Measurements from ENCODE around the gene UGT2A1. TPM values are rescaled to one million over a fixed set of nuclear protein-coding genes. Genes with fewer than 3 reads are reported as not detected.

The UGT2A1 gene
- polyA plus RNA-seq, 1 experiment: not detected

- POLR2A ChIA-PET: no interaction called here
- no peaks in the 10 kb centered on the region for H3K27me3 ChIP-seq (ENCODE audit: control insufficient read depth, insufficient read depth, low read length)
- DNase-seq (ENCODE audit: low read depth, low spot score): no peak
- TF ChIP-seq CTCF (IDR thresholded peaks at IDR 0.05; ENCODE audit: low read depth, low read length): no peak
- H3K4me3 ChIP-seq (ENCODE audit: low read depth, low read length): no peak overlapping the region
- CTCF ChIA-PET: no interaction called here
- H3K27ac ChIP-seq (ENCODE audit: low read depth, low read length): no peak overlapping the region
- peaks cover 7% of the 10 kb centered on the region; the same call in 1 of the 2 replicates for H3K9me3 ChIP-seq (ENCODE audit: control insufficient read depth, insufficient read depth, low read length)
Observed at GRCh38 chr4:69577245-69577644, 75.8 kb downstream of the UGT2A1 start.

DNA sequence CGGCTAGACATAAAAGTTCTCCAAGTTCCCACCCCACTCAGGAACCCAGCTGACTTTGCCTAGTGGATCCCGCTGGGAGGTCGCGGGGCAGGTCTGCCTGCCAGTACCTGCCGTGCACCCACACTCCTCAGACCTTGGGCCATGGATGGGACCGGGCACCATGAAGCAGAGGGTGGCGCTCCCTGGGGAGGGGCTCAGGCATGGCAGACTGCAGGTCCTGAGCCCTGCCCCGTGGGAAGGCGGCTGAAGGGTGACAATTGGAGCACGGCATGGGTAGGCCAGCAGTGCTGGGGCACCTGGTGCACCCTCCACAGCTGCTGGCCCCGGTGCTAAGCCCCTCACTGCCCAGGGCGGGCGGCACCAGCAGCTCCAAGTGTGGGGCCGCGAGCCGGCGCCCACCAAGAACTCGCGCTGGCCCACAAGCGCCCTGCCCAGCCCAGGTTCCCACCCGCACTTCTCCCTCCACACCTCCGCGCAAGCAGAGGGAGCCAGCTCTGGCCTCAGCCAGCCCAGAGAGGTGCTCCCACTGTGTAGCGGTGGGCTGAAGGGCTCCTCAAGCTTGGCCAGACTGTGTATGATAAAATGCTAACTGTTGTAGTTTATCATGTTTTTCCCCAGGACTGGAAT, 76.7 kb downstream of the UGT2A1 start:
- ChIA-PET CTCF (no interaction called here), POLR2A (no interaction called here)
- DNase-seq (ENCODE audit: low read depth, low spot score): no peak
- Histone ChIP-seq H3K9me3 (ENCODE audit: control insufficient read depth, insufficient read depth, low read length) (peaks cover 7% of the 10 kb centered on the region; the same call in 1 of the 2 replicates), H3K27me3 (ENCODE audit: control insufficient read depth, insufficient read depth, low read length) (no peaks in the 10 kb centered on the region), H3K27ac (ENCODE audit: low read depth, low read length) (no peak overlapping the region), H3K4me3 (ENCODE audit: low read depth, low read length) (no peak overlapping the region)
- TF ChIP-seq CTCF (IDR thresholded peaks at IDR 0.05; ENCODE audit: low read depth, low read length): no peak

- no peaks in the 10 kb centered on the region for H3K27me3 ChIP-seq (ENCODE audit: control insufficient read depth, insufficient read depth, low read length)
- H3K27ac ChIP-seq (ENCODE audit: low read depth, low read length): no peak overlapping the region
- TF ChIP-seq CTCF (IDR thresholded peaks at IDR 0.05; ENCODE audit: low read depth, low read length): no peak
- DNase-seq (ENCODE audit: low read depth, low spot score): no peak
- H3K9me3 ChIP-seq (ENCODE audit: control insufficient read depth, insufficient read depth, low read length): no peaks in the 10 kb centered on the region
- ChIA-PET CTCF (no interaction called here), POLR2A (no interaction called here)
- H3K4me3 ChIP-seq (ENCODE audit: low read depth, low read length): no peak overlapping the region
Observed at GRCh38 chr4:69568787-69569186, 84.3 kb downstream of the UGT2A1 start.

DNA sequence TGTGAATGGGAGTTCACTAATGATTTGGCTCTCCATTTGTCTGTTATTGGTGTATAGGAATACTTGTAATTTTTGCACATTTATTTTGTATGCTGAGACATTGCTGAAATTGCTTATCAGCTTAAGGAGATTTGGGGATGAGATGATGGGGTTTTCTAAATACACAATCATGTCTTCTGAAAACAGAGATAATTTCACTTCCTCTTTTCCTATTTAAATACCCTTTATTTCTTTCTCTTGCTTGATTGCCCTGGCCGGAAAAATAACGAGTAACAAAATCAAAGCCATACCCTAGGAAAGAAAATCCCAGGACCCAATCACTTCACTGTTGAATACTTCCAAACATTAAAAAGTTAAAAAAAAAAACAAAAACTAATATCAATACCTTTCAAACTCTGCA, 89.6 kb downstream of the UGT2A1 start:
- no peak for TF ChIP-seq CTCF (IDR thresholded peaks at IDR 0.05; ENCODE audit: low read depth, low read length)
- POLR2A ChIA-PET: no interaction called here
- DNase-seq (ENCODE audit: low read depth, low spot score): no peak
- Histone ChIP-seq H3K9me3 (ENCODE audit: control insufficient read depth, insufficient read depth, low read length) (no peaks in the 10 kb centered on the region), H3K4me3 (ENCODE audit: low read depth, low read length) (no peak overlapping the region), H3K27ac (ENCODE audit: low read depth, low read length) (no peak overlapping the region), H3K27me3 (ENCODE audit: control insufficient read depth, insufficient read depth, low read length) (no peaks in the 10 kb centered on the region)
- CTCF ChIA-PET: no interaction called here

GRCh38 chr4:69549651-69550050, 103.4 kb downstream of the UGT2A1 start:
- TF ChIP-seq CTCF (IDR thresholded peaks at IDR 0.05; ENCODE audit: low read depth, low read length): no peak
- CTCF ChIA-PET: no interaction called here
- POLR2A ChIA-PET: no interaction called here
- no peaks in the 10 kb centered on the region for H3K27me3 ChIP-seq (ENCODE audit: control insufficient read depth, insufficient read depth, low read length)
- DNase-seq (ENCODE audit: low read depth, low spot score): no peak
- no peak overlapping the region for H3K4me3 ChIP-seq (ENCODE audit: low read depth, low read length)
- H3K27ac ChIP-seq (ENCODE audit: low read depth, low read length): no peak overlapping the region
- no peaks in the 10 kb centered on the region for H3K9me3 ChIP-seq (ENCODE audit: control insufficient read depth, insufficient read depth, low read length)
